Measurements from ENCODE around the gene COX7B.
"Not testable (repeated sequence)": the region's sequence is repeated elsewhere in the genome, so short reads cannot be mapped to it uniquely, and the experiment has no call there.

Gene COX7B, protein sequence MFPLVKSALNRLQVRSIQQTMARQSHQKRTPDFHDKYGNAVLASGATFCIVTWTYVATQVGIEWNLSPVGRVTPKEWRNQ

DNA sequence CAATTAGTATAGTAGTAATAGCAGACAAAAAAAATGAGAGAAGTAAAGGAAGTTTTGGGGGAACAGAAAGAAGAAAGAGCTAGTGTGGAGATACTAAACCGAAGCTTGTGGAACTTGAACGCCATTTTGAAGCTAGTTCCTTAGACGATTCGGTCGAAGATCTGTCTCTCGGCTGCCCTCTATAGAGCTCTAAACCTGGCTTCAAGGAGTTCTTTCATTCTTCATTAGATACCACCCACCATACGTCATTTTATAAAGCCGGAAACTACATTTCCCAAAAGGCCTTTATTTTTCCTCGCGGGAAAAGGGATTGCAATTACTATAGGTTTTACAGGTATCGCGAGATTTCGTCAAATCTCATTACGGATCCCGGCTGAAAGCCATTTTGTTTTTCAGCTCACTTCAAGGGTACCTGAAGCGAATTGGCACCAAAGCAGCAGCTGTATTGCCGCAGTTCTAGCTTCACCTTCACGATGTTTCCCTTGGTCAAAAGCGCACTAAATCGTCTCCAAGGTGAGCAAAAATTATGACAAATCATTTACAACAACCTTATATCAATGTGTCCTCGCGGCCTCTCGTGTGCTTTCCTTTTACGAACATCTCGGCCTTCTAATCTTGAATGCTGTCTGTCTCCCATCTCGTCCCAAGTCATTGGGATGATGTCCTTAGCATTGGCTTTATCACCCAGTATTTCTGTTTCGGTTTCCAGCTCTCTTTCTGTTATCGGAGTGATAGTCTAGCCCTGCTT is at the start of gene COX7B:
COX7B (plus strand) TSS at position 388 of the 748 bp plus-strand sequence; CDS start at position 474, 86 bp downstream.
- DNase-seq: peak; percentile 53 to 96

DNA sequence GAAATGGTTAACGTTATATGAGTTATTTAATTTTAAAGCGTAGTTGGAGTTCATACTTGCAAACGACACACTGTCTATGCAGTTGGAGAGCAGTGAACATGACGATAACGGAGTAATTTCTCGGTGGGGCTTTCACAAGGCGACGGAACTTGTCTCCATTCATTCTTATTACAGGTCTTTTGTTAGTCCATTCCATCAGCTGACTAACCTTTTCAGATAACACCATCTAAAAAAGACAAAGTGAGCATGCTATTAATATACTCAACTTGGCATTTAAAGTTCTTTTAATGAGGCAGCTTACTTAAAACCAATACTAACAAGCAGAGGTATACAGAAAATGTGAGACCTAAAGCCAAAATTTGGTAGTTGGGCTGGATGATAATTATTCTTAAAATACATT is 23.9 kb upstream of the COX7B start:
- no peak for DNase-seq

DNA sequence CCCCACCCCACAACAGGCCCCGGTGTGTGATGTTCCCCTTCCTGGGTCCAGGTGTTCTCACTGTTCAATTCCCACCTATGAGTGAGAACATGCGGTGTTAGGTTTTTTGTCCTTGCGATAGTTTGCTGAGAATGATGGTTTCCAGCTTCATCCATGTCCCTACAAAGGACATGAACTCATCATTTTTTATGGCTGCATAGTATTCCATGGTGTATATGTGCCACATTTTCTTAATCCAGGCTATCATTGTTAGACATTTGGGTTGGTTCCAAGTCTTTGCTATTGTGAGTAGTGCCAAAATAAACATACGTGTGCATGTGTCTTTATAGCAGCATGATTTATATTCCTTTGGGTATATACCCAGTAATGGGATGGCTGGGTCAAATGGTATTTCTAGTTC is 17.9 kb upstream of the COX7B start:
- DNase-seq: not testable (repeated sequence)

DNA sequence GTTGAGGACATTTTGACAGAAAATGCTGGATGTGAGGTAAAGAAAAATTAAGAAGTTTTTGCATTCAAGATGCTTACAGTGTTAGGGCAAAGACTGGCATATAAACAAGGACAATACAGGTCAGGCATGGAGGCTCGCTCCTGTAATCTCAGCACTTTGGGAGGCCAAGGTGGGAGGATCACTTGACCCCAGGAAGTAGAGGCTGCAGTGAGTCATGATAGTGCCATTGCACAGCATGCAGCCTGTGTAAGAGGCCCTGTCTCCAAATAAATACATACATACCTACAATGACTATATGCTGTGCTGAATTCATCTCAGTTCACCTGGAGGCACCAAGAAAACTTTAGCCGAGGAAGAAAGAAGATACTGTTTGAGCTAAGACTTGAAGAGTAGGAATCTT is 6.4 kb upstream of the COX7B start:
- no peak for DNase-seq

DNA sequence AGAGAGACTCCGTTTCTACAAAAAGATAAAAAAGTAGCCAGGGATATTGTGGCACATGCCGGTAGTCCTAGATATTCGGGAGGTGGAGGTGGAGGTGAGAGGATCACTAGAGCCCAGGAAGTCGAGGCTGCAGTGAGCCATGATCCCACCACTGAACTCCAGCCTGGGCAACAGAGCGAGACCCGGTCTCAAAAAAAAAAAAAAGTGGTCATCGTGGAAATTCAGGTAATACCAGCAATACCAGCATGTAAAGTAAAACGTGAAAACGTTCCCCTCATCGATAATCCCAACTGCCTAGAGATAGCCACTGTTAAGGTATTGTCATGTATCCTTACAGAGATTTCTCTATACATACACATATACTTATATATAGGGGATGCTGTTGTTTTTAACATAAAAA is 5.6 kb upstream of the COX7B start:
- DNase-seq: no peak

DNA sequence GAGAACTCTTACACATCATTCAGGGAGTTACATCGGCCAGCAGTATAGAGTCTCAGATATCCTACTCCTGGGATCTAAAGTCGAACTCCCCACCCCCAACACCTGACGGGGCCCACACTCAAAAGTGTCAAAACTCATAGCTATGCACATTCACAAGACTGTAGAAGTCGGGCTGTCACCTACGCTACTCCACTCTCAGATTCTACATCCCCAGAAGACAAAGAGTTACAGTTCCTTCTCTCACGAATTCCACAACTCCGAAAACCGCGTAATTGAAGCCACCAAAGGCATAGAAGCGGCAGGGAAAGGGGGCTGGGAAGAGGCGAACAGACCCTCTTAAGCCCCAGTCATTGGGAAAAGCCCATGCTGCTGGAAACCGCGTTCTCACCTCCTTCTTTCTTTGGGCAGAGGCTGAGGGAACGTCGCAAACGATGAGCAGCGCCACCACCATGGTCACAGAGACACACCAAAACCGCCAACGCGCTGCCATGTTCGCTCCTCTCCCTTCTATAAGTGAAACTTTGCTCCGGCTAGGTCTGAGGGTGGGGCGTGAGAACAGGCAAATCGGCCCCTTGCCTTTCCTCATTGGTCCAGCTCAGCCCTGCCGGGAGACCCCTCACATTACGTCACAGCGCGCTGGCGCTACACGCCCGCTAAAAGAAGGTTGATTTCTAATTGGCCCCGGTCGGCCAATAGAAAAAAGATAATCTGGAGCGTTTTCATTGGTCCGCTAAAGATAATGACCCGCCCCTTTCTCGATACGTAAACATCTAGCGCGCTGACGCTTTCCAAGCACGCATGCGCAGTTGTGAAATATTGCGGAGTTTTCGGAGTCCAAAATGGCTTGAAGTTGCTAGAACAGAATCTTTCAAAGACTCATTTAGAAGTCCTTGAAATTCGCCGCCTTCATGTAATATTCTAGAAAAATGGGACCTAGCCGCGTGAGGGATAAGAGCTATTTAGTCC is 4.1 kb upstream of the COX7B start, which contains the start of gene MAGT1:
MAGT1 (minus strand) TSS at position 515 of the 966 bp plus-strand sequence; CDS start at position 490, 25 bp downstream.
- DNase-seq: peak; percentile 86 to 93

DNA sequence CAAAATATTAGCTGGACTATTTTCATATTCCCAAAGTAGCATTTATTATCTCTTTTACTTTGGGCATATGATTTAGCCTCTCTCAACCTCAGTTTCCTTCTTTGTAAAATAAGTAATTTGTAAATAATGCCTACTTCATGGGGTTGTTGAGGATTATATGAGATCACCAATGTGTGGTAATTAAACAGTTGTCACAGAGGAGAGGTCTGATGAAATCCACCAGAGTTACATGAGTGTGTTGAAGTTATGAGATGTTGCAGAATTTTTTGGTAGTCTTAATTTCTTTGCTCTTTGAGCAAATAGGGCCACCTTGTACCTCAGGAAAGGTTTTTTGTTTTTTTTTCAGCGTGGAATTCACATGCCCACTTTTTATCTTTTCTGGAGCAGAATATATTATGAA is 1.4 kb downstream of the COX7B start:
- DNase-seq: no peak

DNA sequence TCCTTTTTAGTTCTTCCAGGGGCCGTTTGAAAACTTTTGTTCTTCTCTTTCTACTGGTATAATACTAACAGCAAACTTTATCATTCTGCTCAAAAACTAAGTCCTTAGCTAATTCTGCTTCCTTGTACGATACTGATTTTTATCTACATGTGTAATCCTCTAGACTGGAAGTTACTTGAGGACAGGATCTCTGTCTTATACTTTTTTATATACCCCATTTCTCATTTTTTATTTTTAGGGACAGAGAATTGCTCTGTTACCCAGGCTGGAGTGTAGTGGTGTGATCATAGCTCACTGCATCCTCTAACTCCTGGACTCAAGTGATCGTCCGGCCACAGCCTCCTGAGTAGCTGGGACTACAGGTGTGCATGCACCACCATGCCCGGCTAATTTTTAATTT is 2.2 kb downstream of the COX7B start:
- DNase-seq: no peak

DNA sequence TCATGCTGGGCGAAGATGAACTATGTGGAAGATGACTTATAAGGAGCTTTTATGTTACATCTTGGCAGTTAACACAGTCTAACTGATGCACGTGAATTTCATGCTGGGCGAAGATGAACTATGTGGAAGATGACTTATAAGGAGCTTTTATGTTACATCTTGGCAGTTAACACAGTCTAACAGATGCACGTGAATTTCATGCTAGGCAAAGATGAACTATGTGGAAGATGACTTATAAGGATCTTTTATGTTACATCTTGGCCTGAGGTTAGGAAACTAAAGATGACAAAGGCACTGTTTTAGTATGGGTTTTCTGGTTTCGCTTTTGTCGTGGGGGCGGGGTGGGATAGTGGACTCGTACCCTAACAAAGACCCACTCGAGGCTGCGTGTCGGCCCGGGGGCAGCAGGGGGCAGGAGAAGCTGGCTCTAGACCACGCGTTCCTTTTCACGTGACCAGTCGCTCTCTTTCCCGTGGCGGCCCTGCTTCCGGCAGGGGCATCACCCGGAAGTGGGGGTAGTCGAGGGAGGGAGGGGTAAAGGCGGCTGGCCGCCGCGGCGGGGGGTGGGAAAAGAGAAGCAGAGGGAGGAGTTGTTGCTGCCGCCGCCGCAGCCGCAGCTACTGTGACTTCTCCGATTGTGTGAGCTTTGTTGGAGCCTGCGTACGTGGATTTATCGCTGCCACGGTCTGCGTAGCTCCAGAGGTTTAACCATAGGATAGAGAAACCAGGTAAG is 11.0 kb downstream of the COX7B start, which contains the start of gene ATP7A:
ATP7A (plus strand) TSS at position 586 of the 733 bp plus-strand sequence. CDS start 60,949 bp downstream, outside the sequence.
- peak; percentile 75 to 80 for DNase-seq

DNA sequence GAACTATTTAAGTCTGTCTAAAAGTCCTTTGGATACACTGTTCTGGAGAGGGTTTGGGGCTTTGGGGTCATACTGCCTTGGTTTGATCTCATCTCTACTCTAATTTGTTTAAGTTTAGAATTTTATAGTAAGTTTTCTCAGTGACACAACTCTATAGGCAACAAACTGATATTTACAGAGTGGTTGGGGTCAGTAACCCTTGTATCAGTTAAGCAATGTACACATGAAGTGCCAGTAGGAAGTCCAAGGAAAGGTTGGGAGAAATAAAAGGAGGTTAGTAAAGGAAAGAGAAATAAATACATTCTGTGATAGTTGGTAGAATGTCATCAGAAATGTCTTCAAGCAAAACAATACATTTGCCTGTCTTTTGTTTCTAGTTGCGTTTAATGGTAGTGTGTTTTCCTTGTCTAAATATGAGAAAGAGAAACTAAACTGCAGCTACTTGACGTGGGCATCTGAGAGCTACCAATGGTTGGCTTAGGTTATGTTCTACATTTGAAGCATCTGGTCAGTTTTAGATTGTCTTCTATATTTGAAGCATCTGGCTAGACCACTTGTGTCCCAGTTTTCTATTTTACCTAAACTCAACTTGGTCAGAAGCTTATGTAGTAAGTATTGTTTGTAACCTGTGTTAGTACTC is 18.1 kb downstream of the COX7B start:
- no peak for DNase-seq

DNA sequence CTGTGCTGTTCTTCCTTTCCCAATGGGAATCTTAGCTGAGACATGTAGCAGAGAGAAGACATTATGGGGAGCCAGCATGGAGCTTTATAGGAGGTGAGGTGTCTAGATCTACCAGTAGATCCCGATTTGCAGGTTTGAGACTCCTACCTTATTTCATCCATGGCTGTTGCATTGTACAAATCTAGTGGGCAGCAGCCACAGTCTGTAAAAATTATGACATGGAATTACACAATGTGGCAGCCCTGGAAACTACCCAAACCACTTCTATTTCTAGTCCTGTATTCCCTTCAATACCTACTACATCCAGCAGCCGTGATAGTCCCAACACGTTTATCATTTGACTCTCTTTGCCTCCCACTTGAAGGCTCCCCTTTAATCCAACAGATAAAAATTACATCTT is 19.3 kb downstream of the COX7B start:
- DNase-seq: no peak

DNA sequence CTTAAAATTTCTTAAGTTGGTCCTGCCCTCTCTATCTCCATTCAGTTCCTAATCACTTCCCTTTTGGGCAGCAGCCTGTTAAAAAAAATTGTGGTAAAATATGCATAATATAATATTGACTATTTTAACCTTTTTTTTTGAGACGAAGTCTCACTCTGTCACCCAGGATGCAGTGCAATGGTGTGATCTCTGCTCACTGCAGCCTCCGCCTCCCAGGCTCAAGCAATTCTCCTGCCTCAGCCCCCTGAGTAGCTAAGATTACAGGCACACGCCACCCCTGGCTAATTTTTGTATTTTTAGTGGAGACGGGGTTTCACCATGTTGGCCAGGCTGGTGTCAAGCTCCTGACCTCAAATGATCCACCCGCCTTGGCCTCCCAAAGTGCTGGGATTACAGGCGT is 20.1 kb downstream of the COX7B start:
- not testable (repeated sequence) for DNase-seq

DNA sequence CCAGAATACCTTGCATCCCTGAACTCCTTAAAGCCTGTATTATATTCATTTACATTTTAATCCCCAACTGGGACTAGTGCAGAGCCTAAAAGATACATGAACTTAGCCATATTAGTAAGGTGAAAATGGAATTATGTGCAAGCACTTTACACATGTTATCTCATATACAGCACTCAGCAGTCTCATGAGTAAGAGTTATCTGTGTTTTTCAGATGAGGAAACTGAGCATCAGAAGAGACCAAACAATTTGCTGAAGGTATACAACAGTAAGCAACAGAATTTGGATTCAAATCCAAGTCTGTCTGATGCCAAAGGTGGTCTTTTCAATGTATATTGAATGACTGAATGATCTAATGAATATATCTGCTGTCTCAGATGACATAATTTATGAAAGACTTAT is 23.5 kb downstream of the COX7B start:
- DNase-seq: no peak

DNA sequence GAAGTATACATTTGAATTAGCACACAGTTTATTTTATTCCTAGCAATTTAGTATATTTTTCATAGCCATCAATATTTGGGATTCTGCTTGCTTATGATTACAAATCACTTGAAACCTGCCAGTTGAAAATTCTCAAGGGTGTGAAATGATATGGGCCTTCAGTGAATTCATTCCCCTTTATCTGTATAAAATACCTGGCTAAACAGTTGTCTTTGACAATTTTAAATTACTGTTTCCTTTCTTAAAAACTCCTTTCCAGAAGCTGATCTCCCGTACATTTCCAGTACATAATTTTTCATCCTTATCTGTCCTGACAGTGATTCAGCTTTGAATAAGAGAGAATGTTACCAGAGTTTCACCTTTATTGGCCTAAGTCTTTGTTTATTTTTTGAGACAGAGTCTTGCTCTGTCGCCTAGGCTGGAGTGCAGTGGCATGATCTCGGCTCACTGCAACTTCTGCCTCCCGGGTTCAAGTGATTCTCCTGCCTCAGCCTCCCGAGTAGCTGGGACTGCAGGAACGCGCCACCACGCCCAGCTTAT is 25.1 kb downstream of the COX7B start:
- no peak for DNase-seq

DNA sequence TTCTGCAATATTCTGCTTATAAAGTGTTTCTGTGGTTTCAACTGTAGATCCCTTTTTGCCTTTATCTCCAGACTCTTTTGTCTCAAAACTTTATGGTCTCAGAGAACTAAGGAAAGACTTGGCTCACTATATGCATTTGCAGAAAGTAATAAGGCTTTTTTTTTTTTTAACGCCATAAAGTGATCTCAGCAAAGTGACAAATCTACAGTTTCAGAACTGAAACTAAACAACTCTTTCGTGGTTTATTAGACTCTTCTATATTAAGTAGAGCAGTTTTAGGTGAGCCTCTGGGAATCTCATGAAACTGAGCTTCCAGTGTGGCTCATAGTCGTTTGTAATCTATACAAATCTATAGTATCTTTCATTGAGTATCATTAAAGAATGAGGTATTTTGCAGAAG is 26.5 kb downstream of the COX7B start:
- no peak for DNase-seq

DNA sequence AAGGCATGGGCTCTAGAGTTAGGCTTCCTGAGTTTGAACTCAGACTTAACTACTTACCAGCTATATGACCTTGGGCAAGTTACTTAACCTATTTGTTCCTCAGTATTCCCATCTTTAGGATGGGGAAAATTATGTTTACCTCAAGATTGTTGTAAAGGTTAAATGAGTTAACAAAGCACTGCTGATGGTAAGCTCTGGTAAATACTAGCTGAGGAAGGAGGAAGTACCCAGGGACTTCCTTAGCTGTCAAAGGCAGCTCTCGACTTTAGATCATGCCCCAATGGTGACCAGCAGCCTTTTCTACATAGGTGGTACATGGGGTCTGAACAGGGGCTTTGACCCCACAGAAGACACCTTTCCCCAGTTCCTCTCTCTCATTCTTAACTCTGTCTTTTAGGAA is 31.3 kb downstream of the COX7B start:
- no peak for DNase-seq

DNA sequence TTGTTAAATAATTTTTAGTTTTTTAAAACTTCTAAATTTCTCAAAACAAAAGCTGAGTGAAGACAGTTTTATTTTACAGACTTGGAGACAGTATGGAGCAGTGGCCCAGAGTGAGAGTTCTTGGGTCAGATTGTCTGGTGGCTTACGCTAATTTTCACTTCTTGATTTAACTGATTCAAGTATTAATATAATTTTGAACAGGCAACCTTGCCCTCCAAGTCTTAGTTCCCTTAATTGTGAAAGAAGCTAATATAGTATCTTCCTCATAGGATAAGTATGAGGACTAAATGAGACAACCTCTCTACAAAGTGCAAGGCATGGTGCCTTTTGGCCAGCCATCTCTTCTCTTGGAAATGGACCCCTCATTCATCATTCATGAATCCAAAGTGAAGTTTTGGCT is 36.6 kb downstream of the COX7B start:
- no peak for DNase-seq

DNA sequence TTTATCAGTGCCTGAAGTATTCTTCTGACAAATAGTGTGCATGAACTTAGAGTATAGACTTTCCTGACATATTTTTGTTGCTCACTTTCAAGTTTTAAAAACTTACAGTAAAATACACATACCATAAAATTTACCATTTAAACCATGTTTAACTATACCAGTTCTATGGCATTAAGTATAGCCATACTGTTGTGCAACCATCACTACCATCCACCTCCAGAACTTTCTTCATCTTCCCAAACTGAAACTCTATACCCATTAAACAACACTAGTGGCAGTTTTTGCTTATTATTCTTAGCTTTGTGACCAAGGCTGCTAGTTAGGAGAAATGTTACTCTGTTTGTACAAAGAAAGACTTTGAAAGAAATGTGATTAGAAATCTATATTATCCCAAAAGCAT is 37.0 kb downstream of the COX7B start:
- no peak for DNase-seq

DNA sequence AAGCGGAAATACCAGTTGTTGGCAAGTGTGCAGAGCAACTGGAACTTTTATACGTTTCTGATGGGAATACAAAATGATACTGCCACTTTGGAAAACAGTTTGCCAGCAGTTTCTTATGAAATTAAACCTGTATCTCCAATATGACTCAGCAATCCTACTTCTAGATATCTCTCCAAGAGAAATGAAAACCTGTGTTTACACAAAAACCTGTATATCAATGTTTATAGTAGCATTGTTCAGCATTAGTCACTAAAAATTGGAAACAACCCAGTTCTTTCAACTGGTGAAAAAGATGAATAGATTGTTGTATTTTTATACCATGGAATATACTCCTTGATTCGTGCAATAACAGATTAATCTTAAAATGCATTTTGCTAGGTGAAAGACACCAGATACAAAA is 38.0 kb downstream of the COX7B start:
- DNase-seq: no peak

DNA sequence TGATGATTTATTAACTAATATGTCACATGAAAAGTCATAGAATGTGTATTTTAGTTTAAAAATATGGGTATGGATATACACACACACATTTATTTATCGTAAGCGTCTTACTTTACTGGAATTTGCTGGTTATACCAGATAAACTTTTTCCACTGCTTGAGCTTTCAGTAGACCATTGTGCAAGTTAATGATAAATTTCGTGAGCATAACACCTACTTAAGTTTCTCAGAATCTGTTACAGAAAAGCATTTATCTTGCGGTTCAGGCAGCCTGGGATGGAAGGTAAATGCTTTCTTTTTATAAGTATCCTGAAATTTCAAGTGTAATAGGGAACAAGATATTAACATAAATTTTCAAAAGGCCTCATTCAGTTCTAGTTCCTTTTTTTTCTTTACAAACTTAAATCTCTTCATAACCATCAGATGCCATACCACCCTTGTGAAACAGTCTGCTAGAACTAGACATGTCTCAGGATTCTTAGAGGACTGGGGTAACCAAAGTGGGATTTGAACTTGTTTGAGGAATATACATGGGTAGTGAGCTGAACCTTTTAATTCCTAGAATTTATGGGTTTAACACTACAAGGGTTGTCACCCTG is 38.9 kb downstream of the COX7B start:
- DNase-seq: no peak

DNA sequence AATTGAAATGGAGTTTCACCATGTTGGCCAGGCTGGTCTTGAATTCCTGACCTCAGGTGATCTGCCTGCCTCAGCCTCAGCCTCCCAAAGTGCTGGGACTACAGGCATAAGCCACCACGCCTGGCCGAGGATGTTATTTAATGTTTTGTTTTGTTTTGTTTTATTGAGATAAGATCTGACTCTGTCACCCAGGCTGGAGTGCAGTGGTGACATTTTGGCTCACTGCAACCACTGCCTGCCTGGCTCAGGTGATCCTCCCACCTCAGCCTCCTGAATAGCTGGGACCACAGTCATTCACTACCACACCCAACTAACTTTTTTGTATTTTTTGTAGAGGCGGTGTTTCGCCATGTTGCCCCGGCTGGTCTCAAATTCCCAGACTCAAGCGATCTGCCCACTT is 45.8 kb downstream of the COX7B start:
- DNase-seq: not testable (repeated sequence)

Data from hippocampal formation (tissue), 2 donors.